ENCODE measurements around the gene TBC1D8. TPM values are rescaled to one million over a fixed set of nuclear protein-coding genes. Genes with fewer than 3 reads are reported as not detected.

The TBC1D8 gene
- total RNA-seq, 1 experiment from 2014 or later = 5.1 TPM

GRCh38 chr2:101027852-101028251, 123.3 kb downstream of the TBC1D8 start:
- peaks cover 7% of the 10 kb centered on the region for H3K36me3 ChIP-seq (ENCODE audit: insufficient read depth, low read length, poor library complexity, severe bottlenecking)
- H3K4me3 ChIP-seq (ENCODE audit: low read depth, low read length, poor library complexity, severe bottlenecking) = no peak overlapping the region
- TF ChIP-seq EZH2 (IDR thresholded peaks at IDR 0.05; ENCODE audit: borderline replicate concordance, low read depth, low read length, poor library complexity, severe bottlenecking) (no peak), CTCF (conservative IDR thresholded peaks at IDR 0.05; ENCODE audit: low read depth, low read length) (no peak)
- DNase-seq (ENCODE audit: low spot score) = no peak
- no peak overlapping the region for H3K27ac ChIP-seq (ENCODE audit: low read depth, low read length, poor library complexity, severe bottlenecking)
- intact Hi-C loops (cut with micrococcal nuclease; ENCODE audit: unreplicated experiment) = no loop called here
- H3K9me3 ChIP-seq (ENCODE audit: low read depth, low read length, poor library complexity, severe bottlenecking) = no peaks in the 10 kb centered on the region
- BruUV-seq (replicated peaks) = no TSS peak
- H3K27me3 ChIP-seq (replicated peaks; ENCODE audit: insufficient read depth, low read depth, low read length, poor library complexity) = no peaks in the 10 kb centered on the region
- no peaks in the 10 kb centered on the region for H3K4me1 ChIP-seq (ENCODE audit: insufficient read depth, low read length, poor library complexity, severe bottlenecking)
- ChIA-PET CTCF (no interaction called here), POLR2A (ENCODE audit: low non-redundant PET) (no interaction called here)

DNA sequence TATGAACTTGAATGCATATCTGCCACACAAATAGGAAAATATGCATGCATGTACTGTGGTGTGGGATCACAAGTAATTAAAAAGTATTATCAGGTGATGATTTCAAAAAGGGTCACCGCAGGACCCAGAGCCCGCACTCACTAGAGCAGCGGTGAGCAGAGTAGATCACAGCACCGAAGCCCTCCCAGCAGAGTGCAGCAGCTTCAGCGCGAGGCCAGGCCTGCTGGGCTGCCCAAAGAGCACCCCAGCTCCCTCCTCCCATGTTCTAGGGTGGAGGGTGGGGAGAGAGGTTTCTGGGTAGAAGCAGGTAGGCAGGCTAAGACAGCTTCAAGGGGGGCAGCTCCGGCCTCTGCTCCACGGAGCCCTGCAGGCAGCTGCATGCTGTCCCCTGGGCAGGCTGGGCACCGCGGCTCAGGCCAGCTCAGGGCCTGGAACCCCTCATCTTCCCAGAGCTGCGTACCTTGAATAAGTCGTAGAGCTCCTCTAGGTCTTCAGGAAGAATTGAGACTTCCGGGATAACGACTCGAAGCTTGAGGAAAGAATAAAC, 124.2 kb downstream of the TBC1D8 start:
- no peak overlapping the region for H3K4me3 ChIP-seq (ENCODE audit: low read depth, low read length, poor library complexity, severe bottlenecking)
- no peaks in the 10 kb centered on the region for H3K9me3 ChIP-seq (ENCODE audit: low read depth, low read length, poor library complexity, severe bottlenecking)
- POLR2A ChIA-PET (ENCODE audit: low non-redundant PET) = no interaction called here
- no TSS peak for BruUV-seq (replicated peaks)
- intact Hi-C loops (cut with micrococcal nuclease; ENCODE audit: unreplicated experiment) = no loop called here
- H3K27ac ChIP-seq (ENCODE audit: low read depth, low read length, poor library complexity, severe bottlenecking) = no peak overlapping the region
- TF ChIP-seq CTCF (conservative IDR thresholded peaks at IDR 0.05; ENCODE audit: low read depth, low read length) (no peak), EZH2 (IDR thresholded peaks at IDR 0.05; ENCODE audit: borderline replicate concordance, low read depth, low read length, poor library complexity, severe bottlenecking) (no peak)
- no peak for DNase-seq (ENCODE audit: low spot score)
- peaks cover 7% of the 10 kb centered on the region for H3K36me3 ChIP-seq (ENCODE audit: insufficient read depth, low read length, poor library complexity, severe bottlenecking)
- no peaks in the 10 kb centered on the region for H3K4me1 ChIP-seq (ENCODE audit: insufficient read depth, low read length, poor library complexity, severe bottlenecking)
- CTCF ChIA-PET = no interaction called here
- H3K27me3 ChIP-seq (replicated peaks; ENCODE audit: insufficient read depth, low read depth, low read length, poor library complexity) = no peaks in the 10 kb centered on the region

DNA sequence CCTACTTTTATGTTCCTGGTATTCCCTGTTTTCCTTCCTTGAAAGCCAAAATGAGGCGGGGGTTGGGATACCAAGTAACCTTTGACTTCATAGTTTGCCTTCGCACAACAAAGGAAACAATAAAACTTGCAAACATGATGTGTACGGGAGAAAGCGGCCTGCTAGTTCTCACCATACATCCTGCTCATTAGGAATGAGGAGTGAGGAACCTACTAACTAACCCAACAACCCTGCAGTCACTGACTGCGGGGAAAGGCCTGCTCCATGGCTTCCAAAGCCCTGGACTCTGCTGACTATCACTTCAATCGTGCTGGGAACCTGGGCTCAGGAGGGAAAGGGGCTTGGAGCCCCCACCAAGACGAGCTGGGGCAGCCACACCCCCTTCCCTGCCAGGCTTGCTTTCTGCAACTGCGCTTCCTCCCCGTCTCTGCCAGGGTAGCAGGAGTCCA, 124.9 kb downstream of the TBC1D8 start:
- Histone ChIP-seq H3K4me1 (ENCODE audit: insufficient read depth, low read length, poor library complexity, severe bottlenecking) (no peaks in the 10 kb centered on the region), H3K4me3 (ENCODE audit: low read depth, low read length, poor library complexity, severe bottlenecking) (no peak overlapping the region), H3K9me3 (ENCODE audit: low read depth, low read length, poor library complexity, severe bottlenecking) (no peaks in the 10 kb centered on the region), H3K27me3 (replicated peaks; ENCODE audit: insufficient read depth, low read depth, low read length, poor library complexity) (no peaks in the 10 kb centered on the region), H3K27ac (ENCODE audit: low read depth, low read length, poor library complexity, severe bottlenecking) (no peak overlapping the region), H3K36me3 (ENCODE audit: insufficient read depth, low read length, poor library complexity, severe bottlenecking) (peaks cover 10% of the 10 kb centered on the region)
- DNase-seq (ENCODE audit: low spot score) = no peak
- ChIA-PET CTCF (no interaction called here), POLR2A (ENCODE audit: low non-redundant PET) (no interaction called here)
- intact Hi-C loops (cut with micrococcal nuclease; ENCODE audit: unreplicated experiment) = no loop called here
- BruUV-seq (replicated peaks) = no TSS peak
- no peak for TF ChIP-seq CTCF (conservative IDR thresholded peaks at IDR 0.05; ENCODE audit: low read depth, low read length)
- TF ChIP-seq EZH2 (IDR thresholded peaks at IDR 0.05; ENCODE audit: borderline replicate concordance, low read depth, low read length, poor library complexity, severe bottlenecking) = no peak

All from A673 (cell line).